ENCODE measurements around the gene SOS1.

GRCh38 chr2:39128919-39129391, 8.1 kb upstream of the SOS1 start:
- TF ChIP-seq EZH2 (IDR thresholded peaks at IDR 0.05; ENCODE audit: borderline replicate concordance, low read length): no peak
- TF ChIP-seq CTCF (conservative IDR thresholded peaks at IDR 0.05 in 1 of 2, IDR thresholded peaks at IDR 0.05 in 1 of 2; ENCODE audit: extremely low read depth in 1 of 2, insufficient read depth in 1 of 2, low read depth in 1 of 2, low read length in 2 of 2): no peak
